ENCODE measurements around the gene SLC39A3. TPM values are rescaled to one million over a fixed set of nuclear protein-coding genes. Genes with fewer than 3 reads are reported as not detected.
A peak's percentile ranks its signal among the peaks of the same experiment; 100 is the strongest.

SLC39A3 gene
- total RNA-seq, 1 donor from 2014 or later = 72.7 TPM

DNA sequence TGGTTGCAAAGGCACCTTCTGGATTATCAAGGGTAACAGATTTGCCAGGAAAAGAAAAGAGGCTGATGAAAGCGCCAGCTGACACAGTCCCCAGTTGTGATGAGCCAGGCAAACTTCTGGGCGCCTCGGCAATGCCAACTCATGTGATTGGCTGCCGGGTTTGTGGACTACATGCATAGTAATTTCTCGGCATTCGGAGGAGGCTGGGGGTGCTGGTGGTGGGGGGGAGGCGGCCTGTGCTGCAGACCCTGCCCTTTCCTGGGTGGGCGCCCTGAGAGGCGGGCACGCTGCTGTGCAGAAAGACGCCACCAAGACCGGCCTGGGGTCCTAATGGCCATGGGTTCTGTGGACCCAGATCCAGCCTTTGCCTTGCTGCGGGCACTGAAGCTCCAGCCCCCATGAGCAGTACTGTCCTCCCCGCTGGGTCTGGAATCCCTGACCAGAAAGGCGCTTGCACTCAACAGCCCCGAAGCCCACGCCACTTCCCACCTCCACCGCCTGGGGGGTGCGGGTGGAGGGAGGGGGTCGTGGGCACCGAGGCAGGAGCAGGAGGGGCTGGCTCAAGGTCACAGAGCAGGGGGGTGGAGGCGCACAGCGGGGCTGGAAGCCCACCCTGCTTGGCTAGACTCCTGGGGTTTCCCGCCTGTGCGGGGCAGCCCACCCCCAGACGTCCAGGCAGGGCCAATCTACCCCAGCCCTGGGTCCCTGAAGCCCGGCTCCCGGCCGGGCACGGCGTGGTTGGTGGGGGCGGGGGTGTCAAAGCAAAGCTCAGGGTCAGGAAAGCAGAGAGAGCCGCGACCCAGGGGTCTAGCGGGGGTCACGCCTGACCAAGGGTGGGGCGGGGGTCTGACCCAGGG, 19.7 kb downstream of the SLC39A3 start:
- Histone ChIP-seq H3K27ac (no peak overlapping the region), H3K36me3 (no peaks in the 10 kb centered on the region), H3K27me3 (peaks cover 11% of the 10 kb centered on the region), H3K4me1 (peaks cover 16 to 17% of the 10 kb centered on the region in 2 donors), H3K4me3 (peak overlapping the region; percentile 31 to 51), H3K9me3 (no peaks in the 10 kb centered on the region)
- TF ChIP-seq, protein P1, sequence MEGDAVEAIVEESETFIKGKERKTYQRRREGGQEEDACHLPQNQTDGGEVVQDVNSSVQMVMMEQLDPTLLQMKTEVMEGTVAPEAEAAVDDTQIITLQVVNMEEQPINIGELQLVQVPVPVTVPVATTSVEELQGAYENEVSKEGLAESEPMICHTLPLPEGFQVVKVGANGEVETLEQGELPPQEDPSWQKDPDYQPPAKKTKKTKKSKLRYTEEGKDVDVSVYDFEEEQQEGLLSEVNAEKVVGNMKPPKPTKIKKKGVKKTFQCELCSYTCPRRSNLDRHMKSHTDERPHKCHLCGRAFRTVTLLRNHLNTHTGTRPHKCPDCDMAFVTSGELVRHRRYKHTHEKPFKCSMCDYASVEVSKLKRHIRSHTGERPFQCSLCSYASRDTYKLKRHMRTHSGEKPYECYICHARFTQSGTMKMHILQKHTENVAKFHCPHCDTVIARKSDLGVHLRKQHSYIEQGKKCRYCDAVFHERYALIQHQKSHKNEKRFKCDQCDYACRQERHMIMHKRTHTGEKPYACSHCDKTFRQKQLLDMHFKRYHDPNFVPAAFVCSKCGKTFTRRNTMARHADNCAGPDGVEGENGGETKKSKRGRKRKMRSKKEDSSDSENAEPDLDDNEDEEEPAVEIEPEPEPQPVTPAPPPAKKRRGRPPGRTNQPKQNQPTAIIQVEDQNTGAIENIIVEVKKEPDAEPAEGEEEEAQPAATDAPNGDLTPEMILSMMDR (IDR thresholded peaks at IDR 0.05) = no peak
- intact Hi-C loops (cut with DNase I) = no loop called here
- no peak for DNase-seq (ENCODE audit: low spot score in 2 of 2)

DNA sequence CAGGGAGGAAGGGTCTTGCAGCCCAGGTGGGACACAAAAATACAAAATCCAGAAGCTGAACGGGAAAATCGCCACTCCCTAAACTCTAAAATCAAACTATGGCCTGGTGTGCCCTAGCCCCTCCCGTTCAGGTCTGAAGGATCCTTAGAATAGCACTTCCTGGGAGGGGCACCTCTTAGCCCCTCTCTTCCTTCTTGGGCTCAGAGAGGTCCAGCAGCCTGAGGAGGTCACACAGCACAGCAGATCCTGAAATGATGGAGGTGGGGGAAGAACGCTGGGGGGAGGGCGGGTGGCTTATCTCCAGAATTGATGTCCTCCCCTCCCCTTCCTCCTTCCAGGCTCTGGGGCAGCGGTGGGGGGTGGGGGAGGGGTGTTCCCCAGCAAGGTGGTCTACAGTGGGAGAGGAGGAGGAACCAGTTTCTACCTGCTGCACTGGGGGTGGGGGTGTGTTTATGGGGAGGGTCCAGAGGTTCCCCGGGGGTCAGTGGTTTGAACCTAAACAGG, 20.5 kb downstream of the SLC39A3 start:
- no peaks in the 10 kb centered on the region for H3K9me3 ChIP-seq
- no peaks in the 10 kb centered on the region for H3K36me3 ChIP-seq
- no peak overlapping the region for H3K27ac ChIP-seq
- DNase-seq (ENCODE audit: low spot score in 2 of 2) = no peak
- peaks cover 16 to 17% of the 10 kb centered on the region in 2 donors for H3K4me1 ChIP-seq
- TF ChIP-seq, protein P1 (IDR thresholded peaks at IDR 0.05) = no peak
- no peak overlapping the region for H3K4me3 ChIP-seq
- H3K27me3 ChIP-seq = peaks cover 11% of the 10 kb centered on the region
- intact Hi-C loops (cut with DNase I) = no loop called here

DNA sequence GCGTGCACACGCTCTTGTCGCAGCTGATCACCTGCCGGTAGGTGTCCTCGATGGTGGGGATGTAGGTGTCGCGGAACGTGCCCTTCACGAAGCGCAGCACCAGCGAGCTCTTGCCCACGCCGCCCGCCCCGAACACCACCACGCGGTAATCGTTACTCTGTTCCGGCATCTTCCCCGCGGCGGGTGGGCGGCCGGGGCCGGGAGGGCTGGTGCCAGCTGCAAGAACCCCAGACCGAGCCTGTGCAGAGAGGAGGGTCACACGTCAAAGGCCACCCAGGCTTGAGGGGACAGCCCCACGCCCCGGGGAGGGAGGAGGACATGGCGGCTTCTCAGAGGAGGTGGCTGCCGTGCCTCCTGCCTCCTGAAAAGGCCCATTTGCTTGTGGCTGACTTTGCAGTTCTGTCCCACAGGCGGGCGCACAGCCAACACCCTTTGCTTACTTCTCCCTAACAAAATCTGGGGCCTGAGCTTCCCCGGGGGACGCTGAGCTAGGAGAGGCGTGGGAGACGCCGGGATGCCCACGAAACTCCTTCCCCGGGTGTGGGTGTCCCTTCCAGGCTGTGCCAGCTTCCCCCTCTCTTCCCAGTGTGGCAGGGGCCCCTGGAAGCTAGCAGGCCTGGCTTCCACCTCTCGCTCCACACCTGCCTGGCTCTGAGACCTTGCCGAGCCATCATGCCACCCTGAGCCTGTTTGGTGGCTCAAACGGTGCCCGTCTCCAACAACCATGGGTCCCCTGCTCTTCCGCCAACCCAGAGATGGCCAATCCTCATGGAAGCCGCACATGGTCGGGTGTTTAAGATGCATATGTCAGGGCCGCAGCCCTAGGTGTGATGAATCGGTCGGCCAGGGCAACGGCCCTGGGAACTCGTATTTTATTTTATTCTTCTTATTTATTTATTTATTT, 21.9 kb downstream of the SLC39A3 start:
- H3K27ac ChIP-seq = no peak overlapping the region
- no peaks in the 10 kb centered on the region for H3K9me3 ChIP-seq
- TF ChIP-seq, protein P1 (IDR thresholded peaks at IDR 0.05) = no peak
- H3K4me3 ChIP-seq = no peak overlapping the region
- intact Hi-C loops (cut with DNase I) = no loop called here
- no peak for DNase-seq (ENCODE audit: low spot score in 2 of 2)
- H3K4me1 ChIP-seq = peaks cover 10% of the 10 kb centered on the region in 2 donors
- H3K27me3 ChIP-seq = peaks cover 11% of the 10 kb centered on the region
- H3K36me3 ChIP-seq = no peaks in the 10 kb centered on the region

DNA sequence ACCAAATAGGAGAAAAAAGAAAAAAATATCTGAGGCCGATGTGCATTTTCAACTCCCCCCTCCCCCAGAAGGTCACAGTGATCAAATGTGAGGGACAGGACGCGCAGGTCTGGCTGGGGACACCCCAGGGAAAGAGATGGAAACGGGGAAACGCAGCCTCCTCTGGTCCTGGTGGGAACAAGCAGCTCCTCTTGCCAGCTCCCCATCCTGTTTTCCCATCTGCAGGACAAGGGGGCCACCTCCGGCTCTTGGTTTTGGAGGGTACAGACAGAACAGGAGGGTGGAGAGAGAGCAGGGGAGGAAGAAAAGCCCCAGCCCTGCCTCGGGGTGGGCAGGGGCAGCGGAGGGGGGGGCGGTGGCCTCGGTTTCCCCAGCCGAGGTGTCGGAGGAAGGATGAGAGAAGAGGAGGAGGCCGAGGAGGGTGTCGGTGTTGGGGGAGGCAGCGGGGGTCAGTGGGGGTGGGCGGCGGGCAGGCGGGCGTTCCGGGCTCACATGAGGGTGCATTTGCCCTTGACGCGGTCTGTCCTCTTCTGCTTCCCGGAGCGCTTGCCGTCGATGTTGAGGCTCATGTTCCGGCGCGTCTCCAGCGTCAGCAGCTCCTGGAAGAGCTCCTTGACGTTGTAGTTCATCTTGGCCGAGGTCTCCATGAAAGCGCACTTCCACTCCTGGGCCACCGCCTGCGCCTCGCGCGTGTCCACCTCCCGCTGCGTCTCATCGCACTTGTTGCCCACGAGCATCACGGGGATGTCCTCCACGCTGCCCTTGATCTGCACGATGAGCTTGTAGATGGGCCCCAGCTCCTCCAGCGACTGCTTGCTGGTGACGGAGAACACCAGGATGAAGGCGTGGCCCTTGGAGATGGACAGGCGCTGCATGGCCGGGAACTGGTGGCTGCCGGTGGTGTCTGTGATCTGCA, 22.8 kb downstream of the SLC39A3 start:
- no peaks in the 10 kb centered on the region for H3K36me3 ChIP-seq
- H3K4me1 ChIP-seq = peaks cover 6 to 10% of the 10 kb centered on the region in 2 donors
- H3K4me3 ChIP-seq = no peak overlapping the region
- peaks cover 11% of the 10 kb centered on the region for H3K27me3 ChIP-seq
- DNase-seq (ENCODE audit: low spot score in 2 of 2) = no peak
- intact Hi-C loops (cut with DNase I) = no loop called here
- no peak overlapping the region for H3K27ac ChIP-seq
- TF ChIP-seq, protein P1 (IDR thresholded peaks at IDR 0.05) = no peak
- H3K9me3 ChIP-seq = no peaks in the 10 kb centered on the region

GRCh38 chr19:2716275-2716650, 23.6 kb downstream of the SLC39A3 start:
- Histone ChIP-seq H3K4me3 (no peak overlapping the region), H3K27me3 (peaks cover 11% of the 10 kb centered on the region), H3K36me3 (no peaks in the 10 kb centered on the region), H3K27ac (no peak overlapping the region), H3K9me3 (no peaks in the 10 kb centered on the region), H3K4me1 (peaks cover 6 to 10% of the 10 kb centered on the region in 2 donors)
- intact Hi-C loops (cut with DNase I) = no loop called here
- no peak for DNase-seq (ENCODE audit: low spot score in 2 of 2)
- TF ChIP-seq, protein P1 (IDR thresholded peaks at IDR 0.05) = no peak

All from ascending aorta (tissue), 2 donors.